Measurements from ENCODE around the gene KIAA0040.

KIAA0040 gene

GRCh38 chr1:175203570-175204068 lies 11.0 kb upstream of the KIAA0040 start:
- DNase-seq (ENCODE audit: low spot score): no peak

- DNase-seq (ENCODE audit: low spot score): no peak
Observed at GRCh38 chr1:175200678-175201521, 8.3 kb upstream of the KIAA0040 start.

GRCh38 chr1:175198332-175198731 lies 5.8 kb upstream of the KIAA0040 start:
- no peak for DNase-seq (ENCODE audit: low spot score)

GRCh38 chr1:175197531-175197930 lies 5.0 kb upstream of the KIAA0040 start:
- DNase-seq (ENCODE audit: low spot score): no peak

- DNase-seq (ENCODE audit: low spot score): no peak
Observed at GRCh38 chr1:175195798-175196197, 3.2 kb upstream of the KIAA0040 start.

GRCh38 chr1:175195281-175195680 lies 2.7 kb upstream of the KIAA0040 start:
- no peak for DNase-seq (ENCODE audit: low spot score)

GRCh38 chr1:175193527-175193910 lies 943 bp upstream of the KIAA0040 start:
- no peak for DNase-seq (ENCODE audit: low spot score)

- no peak for DNase-seq (ENCODE audit: low spot score)
Observed at GRCh38 chr1:175192111-175192629, 406 bp downstream of the KIAA0040 start.

GRCh38 chr1:175191659-175192058 lies 917 bp downstream of the KIAA0040 start:
- DNase-seq (ENCODE audit: low spot score): no peak

GRCh38 chr1:175188936-175189335 lies 3.6 kb downstream of the KIAA0040 start:
- no peak for DNase-seq (ENCODE audit: low spot score)

GRCh38 chr1:175186433-175187160 lies 6.0 kb downstream of the KIAA0040 start:
- DNase-seq (ENCODE audit: low spot score): no peak

- DNase-seq (ENCODE audit: low spot score): no peak
Observed at GRCh38 chr1:175185903-175186302, 6.7 kb downstream of the KIAA0040 start.

GRCh38 chr1:175183586-175183985 lies 9.0 kb downstream of the KIAA0040 start:
- DNase-seq (ENCODE audit: low spot score): no peak

GRCh38 chr1:175182201-175182746 lies 10.3 kb downstream of the KIAA0040 start:
- no peak for DNase-seq (ENCODE audit: low spot score)

- no peak for DNase-seq (ENCODE audit: low spot score)
Observed at GRCh38 chr1:175179837-175180590, 12.6 kb downstream of the KIAA0040 start.

GRCh38 chr1:175178456-175178855 lies 14.1 kb downstream of the KIAA0040 start:
- DNase-seq (ENCODE audit: low spot score): no peak

- no peak for DNase-seq (ENCODE audit: low spot score)
Observed at GRCh38 chr1:175178056-175178455, 14.5 kb downstream of the KIAA0040 start.

- no peak for DNase-seq (ENCODE audit: low spot score)
Observed at GRCh38 chr1:175176246-175176645, 16.3 kb downstream of the KIAA0040 start.

- no peak for DNase-seq (ENCODE audit: low spot score)
Observed at GRCh38 chr1:175174309-175175102, 18.1 kb downstream of the KIAA0040 start.

GRCh38 chr1:175173531-175173930 lies 19.0 kb downstream of the KIAA0040 start:
- DNase-seq (ENCODE audit: low spot score): no peak

GRCh38 chr1:175172503-175172902 lies 20.1 kb downstream of the KIAA0040 start:
- no peak for DNase-seq (ENCODE audit: low spot score)

All from SK-N-DZ (cell line).